ENCODE measurements around the gene FXYD1. TPM values are rescaled to one million over a fixed set of nuclear protein-coding genes. Genes with fewer than 3 reads are reported as not detected.
"Not testable (repeated sequence)": the region's sequence is repeated elsewhere in the genome, so short reads cannot be mapped to it uniquely, and the experiment has no call there.

FXYD1 gene
- total and polyA plus RNA-seq, 12 donors, result 251 to 819 (median 578) TPM

DNA sequence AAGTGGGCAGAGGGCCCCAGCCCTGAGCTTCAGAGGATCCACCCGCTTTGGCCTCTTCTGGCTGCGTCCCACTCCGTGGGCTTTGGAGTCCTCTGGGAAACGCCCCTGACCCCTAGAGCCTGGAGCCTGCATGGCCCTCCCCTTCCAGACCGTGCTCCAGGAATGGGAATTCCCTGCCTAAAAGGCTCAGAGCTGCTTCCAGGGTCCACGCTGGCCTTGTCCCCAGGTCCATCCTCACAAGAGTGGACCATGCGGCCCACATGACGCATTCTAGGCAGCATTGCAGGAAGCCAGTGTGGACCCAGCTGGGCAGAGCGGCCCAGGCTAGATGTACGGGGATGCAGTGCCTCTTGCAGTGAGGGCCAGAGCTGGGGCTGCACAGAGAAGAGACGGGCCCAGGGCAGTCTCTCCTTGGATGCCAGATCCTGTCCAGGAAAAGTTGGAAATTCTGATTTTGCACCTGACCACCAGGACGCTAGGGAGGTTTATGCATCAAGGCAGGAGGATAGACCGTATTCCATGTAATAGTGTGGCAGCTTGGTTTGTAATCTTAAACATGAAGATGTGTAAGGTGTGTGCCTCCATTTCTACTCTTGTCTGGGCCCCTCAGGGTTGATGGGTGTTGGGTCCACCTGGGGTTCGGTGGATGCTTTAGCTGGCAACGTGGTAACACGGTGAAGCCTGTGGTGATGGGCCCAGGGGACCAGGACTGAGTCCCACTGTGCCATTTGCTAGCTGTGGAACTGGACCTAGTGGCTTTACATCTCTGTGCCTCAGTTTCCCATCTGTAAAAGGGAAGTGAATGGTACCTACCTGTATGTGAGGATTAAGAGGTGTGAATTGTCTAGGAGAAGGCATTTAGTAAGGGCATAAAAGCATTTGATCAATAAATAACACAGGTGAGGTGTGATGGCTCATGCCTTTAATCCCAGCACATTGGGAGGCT lies 37.8 kb upstream of the FXYD1 start:
- DNase-seq, result no peak
- H3K4me1 ChIP-seq, result no peaks in the 10 kb centered on the region
- H3K4me3 ChIP-seq, result no peak overlapping the region
- no peaks in the 10 kb centered on the region for H3K27me3 ChIP-seq
- 71 to 72% methylated on average over 16 of the region's 16 CpGs for WGBS, 2 donors
- no peaks in the 10 kb centered on the region for H3K36me3 ChIP-seq
- no peak overlapping the region for H3K27ac ChIP-seq
- TF ChIP-seq, protein P1, sequence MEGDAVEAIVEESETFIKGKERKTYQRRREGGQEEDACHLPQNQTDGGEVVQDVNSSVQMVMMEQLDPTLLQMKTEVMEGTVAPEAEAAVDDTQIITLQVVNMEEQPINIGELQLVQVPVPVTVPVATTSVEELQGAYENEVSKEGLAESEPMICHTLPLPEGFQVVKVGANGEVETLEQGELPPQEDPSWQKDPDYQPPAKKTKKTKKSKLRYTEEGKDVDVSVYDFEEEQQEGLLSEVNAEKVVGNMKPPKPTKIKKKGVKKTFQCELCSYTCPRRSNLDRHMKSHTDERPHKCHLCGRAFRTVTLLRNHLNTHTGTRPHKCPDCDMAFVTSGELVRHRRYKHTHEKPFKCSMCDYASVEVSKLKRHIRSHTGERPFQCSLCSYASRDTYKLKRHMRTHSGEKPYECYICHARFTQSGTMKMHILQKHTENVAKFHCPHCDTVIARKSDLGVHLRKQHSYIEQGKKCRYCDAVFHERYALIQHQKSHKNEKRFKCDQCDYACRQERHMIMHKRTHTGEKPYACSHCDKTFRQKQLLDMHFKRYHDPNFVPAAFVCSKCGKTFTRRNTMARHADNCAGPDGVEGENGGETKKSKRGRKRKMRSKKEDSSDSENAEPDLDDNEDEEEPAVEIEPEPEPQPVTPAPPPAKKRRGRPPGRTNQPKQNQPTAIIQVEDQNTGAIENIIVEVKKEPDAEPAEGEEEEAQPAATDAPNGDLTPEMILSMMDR (IDR thresholded peaks at IDR 0.05), result no peak
- no peaks in the 10 kb centered on the region for H3K9me3 ChIP-seq
- intact Hi-C loops (cut with DNase I), result no loop called here
- no peak for ATAC-seq

DNA sequence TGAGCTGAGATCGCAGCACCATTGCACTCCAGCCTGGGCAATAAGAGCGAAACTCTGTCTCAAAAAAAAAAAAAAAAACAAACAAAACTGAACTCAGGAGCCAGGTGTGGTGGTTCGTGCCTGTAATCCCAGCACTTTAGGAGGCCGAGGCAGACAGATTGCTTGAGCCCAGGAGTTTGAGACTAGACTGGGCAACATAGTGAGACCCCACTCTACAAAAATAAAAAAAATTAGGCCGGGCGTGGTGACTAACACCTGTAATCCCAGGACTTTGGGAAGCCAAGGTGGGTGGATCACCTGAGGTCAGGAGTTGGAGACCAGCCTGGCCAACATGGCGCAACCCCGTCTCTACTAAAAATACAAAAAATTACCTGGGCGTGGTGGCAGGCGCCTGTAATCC lies 36.7 kb upstream of the FXYD1 start:
- H3K9me3 ChIP-seq; ATAC-seq; H3K4me1 ChIP-seq; H3K27me3 ChIP-seq; H3K27ac ChIP-seq; intact Hi-C loops (cut with DNase I); DNase-seq; H3K4me3 ChIP-seq; H3K36me3 ChIP-seq: not testable (repeated sequence)
- WGBS, 2 donors, result 94 to 97% methylated on average over 10 of the region's 10 CpGs

DNA sequence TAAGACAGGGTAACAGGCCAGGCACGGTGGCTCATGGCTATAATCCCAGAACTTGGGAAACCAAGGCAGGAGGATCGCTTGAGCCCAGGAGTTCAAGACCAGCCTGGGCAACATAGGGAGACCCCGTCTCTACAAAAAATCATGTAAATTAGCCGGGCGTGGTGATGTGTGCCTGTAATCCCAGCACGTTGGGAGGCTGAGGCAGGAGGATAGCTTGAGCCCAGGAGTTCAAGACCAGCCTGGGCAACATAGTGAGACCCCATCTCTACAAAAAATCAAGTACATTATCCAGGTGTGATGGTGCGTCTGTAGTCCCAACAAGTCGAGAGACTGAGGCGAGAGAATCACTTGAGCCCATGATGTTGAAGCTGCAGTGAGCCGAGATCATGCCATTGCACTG lies 35.0 kb upstream of the FXYD1 start:
- intact Hi-C loops (cut with DNase I); H3K9me3 ChIP-seq; ATAC-seq; H3K27ac ChIP-seq; H3K4me1 ChIP-seq; H3K4me3 ChIP-seq; H3K27me3 ChIP-seq; H3K36me3 ChIP-seq; DNase-seq: not testable (repeated sequence)
- WGBS, 2 donors, result 77 to 81% methylated on average over 10 of the region's 10 CpGs

DNA sequence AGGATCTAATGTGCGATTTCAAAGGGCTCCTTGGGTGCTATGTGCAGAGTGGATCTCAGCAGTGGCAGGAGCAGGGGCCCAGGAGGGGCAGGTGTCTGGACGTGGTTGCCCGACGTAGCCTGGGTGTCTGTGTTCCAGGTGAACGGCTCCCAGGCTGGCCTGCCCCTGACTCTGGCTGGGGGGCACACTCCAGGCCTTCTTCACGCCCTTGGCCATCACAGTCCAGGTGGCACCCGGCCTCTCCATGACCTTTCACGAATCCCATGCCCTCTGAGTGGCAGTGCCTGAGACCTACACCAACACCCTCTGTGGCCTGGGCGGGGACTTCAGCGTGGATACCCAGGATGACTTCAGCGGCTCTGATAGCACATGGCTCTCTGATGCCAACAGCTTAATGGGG lies 34.3 kb upstream of the FXYD1 start:
- DNase-seq (no peak), ATAC-seq (peak in 1 of 8 donors; percentile 26)
- H3K4me1 ChIP-seq, result peaks cover 0 to 4% (median 0%) of the 10 kb centered on the region in 9 donors
- no peaks in the 10 kb centered on the region for H3K9me3 ChIP-seq
- no peak overlapping the region for H3K27ac ChIP-seq
- peaks cover 0 to 3% (median 0%) of the 10 kb centered on the region in 7 donors for H3K27me3 ChIP-seq
- H3K36me3 ChIP-seq, result no peaks in the 10 kb centered on the region
- H3K4me3 ChIP-seq, result no peak overlapping the region
- 91 to 94% methylated on average over 11 of the region's 11 CpGs for WGBS, 2 donors
- TF ChIP-seq, protein P1 (IDR thresholded peaks at IDR 0.05), result no peak
- intact Hi-C loops (cut with DNase I), result no loop called here

DNA sequence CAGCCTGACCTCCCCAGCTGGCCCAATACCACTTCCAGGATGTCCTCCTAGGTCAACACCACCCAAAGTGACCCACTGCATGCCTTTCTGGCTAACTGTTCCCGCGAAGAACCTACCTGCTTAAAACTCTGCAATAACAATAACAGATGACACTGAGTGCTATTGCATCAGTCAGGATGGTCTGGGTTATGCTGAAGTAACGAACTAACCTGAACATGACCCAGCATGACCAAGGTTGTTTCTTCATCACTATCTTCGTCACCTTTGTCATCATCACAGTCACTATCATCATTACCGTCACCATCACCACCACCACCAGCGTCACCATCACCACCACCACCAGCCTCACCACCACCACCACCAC lies 33.6 kb upstream of the FXYD1 start:
- H3K9me3 ChIP-seq, result no peaks in the 10 kb centered on the region
- no peak for DNase-seq
- no peak overlapping the region for H3K27ac ChIP-seq
- H3K4me1 ChIP-seq, result peaks cover 0 to 4% (median 0%) of the 10 kb centered on the region in 9 donors
- ATAC-seq, result no peak
- peaks cover 0 to 3% (median 0%) of the 10 kb centered on the region in 7 donors for H3K27me3 ChIP-seq
- no peak overlapping the region for H3K4me3 ChIP-seq
- 95 to 99% methylated on average over 6 of the region's 6 CpGs for WGBS, 2 donors
- no peaks in the 10 kb centered on the region for H3K36me3 ChIP-seq
- TF ChIP-seq, protein P1 (IDR thresholded peaks at IDR 0.05), result no peak
- intact Hi-C loops (cut with DNase I), result no loop called here

Measured in heart right ventricle (tissue), 16 donors.